ENCODE results near the gene LAMA2. TPM values are rescaled to one million over a fixed set of nuclear protein-coding genes. Genes with fewer than 3 reads are reported as not detected.

LAMA2 gene
- total and polyA plus RNA-seq, 2 experiments from 2014 or later = 0.91 to 6.4 TPM

- DNase-seq (ENCODE audit: low spot score) (peak; percentile 26), ATAC-seq (peak; percentile 73)
- Histone ChIP-seq H3K27ac (ENCODE audit: low read depth) (no peak overlapping the region), H2AFZ (peak overlapping the region; percentile 0; the same call in 1 of the 2 replicates), H3K4me2 (no peak overlapping the region), H3K36me3 (ENCODE audit: insufficient read depth) (no peaks in the 10 kb centered on the region), H4K20me1 (replicated peaks; ENCODE audit: insufficient read depth) (no peaks in the 10 kb centered on the region), H3K9me2 (ENCODE audit: insufficient read depth) (no peaks in the 10 kb centered on the region), H3K4me3 (no peak overlapping the region), H3K4me1 (ENCODE audit: insufficient read depth) (peaks cover 15% of the 10 kb centered on the region), H3K27me3 (ENCODE audit: insufficient read depth) (no peaks in the 10 kb centered on the region), H3K79me2 (replicated peaks; ENCODE audit: insufficient read depth) (no peaks in the 10 kb centered on the region), H3F3A (replicated peaks; ENCODE audit: low read depth) (no peaks in the 10 kb centered on the region)
- no peak for TF ChIP-seq STAT1 (IDR thresholded peaks at IDR 0.05; ENCODE audit: unreplicated experiment)
- TF ChIP-seq CREB1 (CRISPR knock-in tag; IDR thresholded peaks at IDR 0.05; ENCODE audit: low read depth) = no peak
- no peak for TF ChIP-seq NANOG (IDR thresholded peaks at IDR 0.05; ENCODE audit: borderline replicate concordance)
- no peak for TF ChIP-seq ZNF331 (CRISPR knock-in tag; IDR thresholded peaks at IDR 0.05; ENCODE audit: low read depth)
- Mint-ChIP-seq H3K27me3 (ENCODE audit: insufficient read depth, low read depth, poor library complexity) (peaks cover 2% of the 10 kb centered on the region), H3K27ac (no peak overlapping the region), H3K9me3 (no peaks in the 10 kb centered on the region), H3K4me3 (no peak overlapping the region), H3K4me1 (peaks cover 20% of the 10 kb centered on the region), H3K36me3 (ENCODE audit: low read depth) (no peaks in the 10 kb centered on the region)
Observed at GRCh38 chr6:129447198-129447565, 564.2 kb downstream of the LAMA2 start.

- Histone ChIP-seq H3K27ac (ENCODE audit: low read depth) (no peak overlapping the region), H3K27me3 (ENCODE audit: insufficient read depth) (no peaks in the 10 kb centered on the region), H3K4me1 (ENCODE audit: insufficient read depth) (peaks cover 15% of the 10 kb centered on the region), H3K9me2 (ENCODE audit: insufficient read depth) (no peaks in the 10 kb centered on the region), H3F3A (replicated peaks; ENCODE audit: low read depth) (no peaks in the 10 kb centered on the region), H3K36me3 (ENCODE audit: insufficient read depth) (no peaks in the 10 kb centered on the region), H3K4me2 (no peak overlapping the region), H3K79me2 (replicated peaks; ENCODE audit: insufficient read depth) (no peaks in the 10 kb centered on the region), H4K20me1 (replicated peaks; ENCODE audit: insufficient read depth) (no peaks in the 10 kb centered on the region), H3K4me3 (no peak overlapping the region), H2AFZ (no peak overlapping the region)
- no peak for ATAC-seq
- TF ChIP-seq REST (IDR thresholded peaks at IDR 0.05; ENCODE audit: unreplicated experiment) = no peak
- H3K36me3 Mint-ChIP-seq (ENCODE audit: low read depth) = no peaks in the 10 kb centered on the region
- H3K4me1 Mint-ChIP-seq = peaks cover 20% of the 10 kb centered on the region
- no peak overlapping the region for H3K27ac Mint-ChIP-seq
- DNase-seq (ENCODE audit: low spot score) = no peak
- H3K9me3 Mint-ChIP-seq = no peaks in the 10 kb centered on the region
- peaks cover 2% of the 10 kb centered on the region for H3K27me3 Mint-ChIP-seq (ENCODE audit: insufficient read depth, low read depth, poor library complexity)
- no peak overlapping the region for H3K4me3 Mint-ChIP-seq
Observed at GRCh38 chr6:129448965-129449364, 566.0 kb downstream of the LAMA2 start.

DNA sequence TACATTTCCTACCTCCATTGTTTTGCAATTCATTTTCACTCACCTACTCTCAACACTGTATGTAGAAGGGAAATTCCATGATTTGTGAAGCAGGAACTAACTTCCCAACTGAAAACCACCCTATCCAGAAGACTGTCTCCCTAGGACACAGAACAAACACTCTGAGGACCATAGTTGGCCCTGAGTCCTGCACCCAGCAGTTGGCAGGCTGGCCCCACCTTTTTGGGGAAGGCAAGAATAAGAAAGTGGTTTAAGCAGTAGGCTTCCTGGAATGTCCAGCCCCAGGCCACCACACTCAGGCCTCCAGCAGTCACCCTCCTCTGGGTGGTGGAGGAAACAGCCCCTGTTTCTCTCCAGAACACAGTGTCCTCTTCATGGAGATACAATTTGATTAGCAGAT, 568.2 kb downstream of the LAMA2 start:
- Mint-ChIP-seq H3K27me3 (ENCODE audit: insufficient read depth, low read depth, poor library complexity) (peaks cover 2% of the 10 kb centered on the region), H3K36me3 (ENCODE audit: low read depth) (no peaks in the 10 kb centered on the region), H3K27ac (no peak overlapping the region), H3K4me3 (no peak overlapping the region), H3K9me3 (no peaks in the 10 kb centered on the region), H3K4me1 (peaks cover 11% of the 10 kb centered on the region)
- ATAC-seq = no peak
- Histone ChIP-seq H2AFZ (no peak overlapping the region), H3K27me3 (ENCODE audit: insufficient read depth) (no peaks in the 10 kb centered on the region), H3K4me1 (ENCODE audit: insufficient read depth) (peaks cover 7% of the 10 kb centered on the region), H3K4me2 (no peak overlapping the region), H3K36me3 (ENCODE audit: insufficient read depth) (no peaks in the 10 kb centered on the region), H3K79me2 (replicated peaks; ENCODE audit: insufficient read depth) (no peaks in the 10 kb centered on the region), H3F3A (replicated peaks; ENCODE audit: low read depth) (no peaks in the 10 kb centered on the region), H3K9me2 (ENCODE audit: insufficient read depth) (no peaks in the 10 kb centered on the region), H3K4me3 (no peak overlapping the region), H4K20me1 (replicated peaks; ENCODE audit: insufficient read depth) (no peaks in the 10 kb centered on the region), H3K27ac (ENCODE audit: low read depth) (no peak overlapping the region)
- DNase-seq (ENCODE audit: low spot score) = no peak
- no peak for TF ChIP-seq JUNB (IDR thresholded peaks at IDR 0.05; ENCODE audit: unreplicated experiment)
- TF ChIP-seq REST (IDR thresholded peaks at IDR 0.05; ENCODE audit: unreplicated experiment) = no peak
- no peak for TF ChIP-seq POLR2AphosphoS5 (IDR thresholded peaks at IDR 0.05; ENCODE audit: low read depth)
- TF ChIP-seq EZH2phosphoT487 (IDR thresholded peaks at IDR 0.05; ENCODE audit: unreplicated experiment) = no peak
- TF ChIP-seq EZH2 (IDR thresholded peaks at IDR 0.05; ENCODE audit: low read depth, unreplicated experiment) = no peak
- TF ChIP-seq STAT1 (IDR thresholded peaks at IDR 0.05; ENCODE audit: unreplicated experiment) = no peak
- no peak for TF ChIP-seq NANOG (IDR thresholded peaks at IDR 0.05; ENCODE audit: borderline replicate concordance)
